Fibroblast of lung (primary cell): ENCODE results near the gene ITGB3.

Experiments
- CTCF ChIP-seq, 2 donors: IDR thresholded peaks in 1 of 2; conservative IDR thresholded peaks in 1 of 2; 1 replicate in 1 of 2; 2 replicates in 1 of 2; pipeline ENCODE4 v1.5.1; 2011 to 2012; ENCODE audit warnings: low read length in 2 of 2, control low read depth in 1 of 2, inconsistent platforms in 1 of 2, low read depth in 1 of 2, mild to moderate bottlenecking in 1 of 2
- EZH2 ChIP-seq: IDR thresholded peaks from 2 replicates; pipeline ENCODE4 v1.5.1; 2012; ENCODE audit warnings: low read length, control low read depth, mild to moderate bottlenecking; ENCODE audit errors: missing control alignments

GRCh38 chr17:47214931-47215330 lies 38.7 kb upstream of the ITGB3 start:
- TF ChIP-seq CTCF (conservative IDR thresholded peaks at IDR 0.05 in 1 of 2, IDR thresholded peaks at IDR 0.05 in 1 of 2; ENCODE audit: low read depth in 1 of 2, low read length in 2 of 2) (no peak), EZH2 (no peak)
